ENCODE results near the gene COX4I1.

Gene COX4I1

GRCh38 chr16:85759631-85760419, 39.7 kb upstream of the COX4I1 start:
- Histone ChIP-seq H2AFZ (ENCODE audit: low read depth, low read length) (no peak overlapping the region), H3K9ac (ENCODE audit: low read depth, low read length) (no peak overlapping the region), H3K27ac (ENCODE audit: low read length) (no peak overlapping the region), H4K20me1 (ENCODE audit: insufficient read depth, low read length) (peaks cover 8% of the 10 kb centered on the region; the same call in 1 of the 2 replicates), H3K36me3 (ENCODE audit: insufficient read depth, low read length) (no peaks in the 10 kb centered on the region), H3K4me3 (ENCODE audit: low read depth in 1 of 2, low read length in 2 of 2) (no peak overlapping the region), H3K4me2 (ENCODE audit: insufficient read depth, low read length) (no peak overlapping the region), H3K9me3 (ENCODE audit: insufficient read depth, low read length, severe bottlenecking) (no peaks in the 10 kb centered on the region), H3K27me3 (ENCODE audit: insufficient read depth, low read length, poor library complexity) (peaks cover 15% of the 10 kb centered on the region), H3K79me2 (ENCODE audit: insufficient read depth, low read length) (no peaks in the 10 kb centered on the region), H3K4me1 (ENCODE audit: insufficient read depth, low read length) (no peaks in the 10 kb centered on the region; the same call in 1 of the 2 replicates)
- TF ChIP-seq, protein P1, sequence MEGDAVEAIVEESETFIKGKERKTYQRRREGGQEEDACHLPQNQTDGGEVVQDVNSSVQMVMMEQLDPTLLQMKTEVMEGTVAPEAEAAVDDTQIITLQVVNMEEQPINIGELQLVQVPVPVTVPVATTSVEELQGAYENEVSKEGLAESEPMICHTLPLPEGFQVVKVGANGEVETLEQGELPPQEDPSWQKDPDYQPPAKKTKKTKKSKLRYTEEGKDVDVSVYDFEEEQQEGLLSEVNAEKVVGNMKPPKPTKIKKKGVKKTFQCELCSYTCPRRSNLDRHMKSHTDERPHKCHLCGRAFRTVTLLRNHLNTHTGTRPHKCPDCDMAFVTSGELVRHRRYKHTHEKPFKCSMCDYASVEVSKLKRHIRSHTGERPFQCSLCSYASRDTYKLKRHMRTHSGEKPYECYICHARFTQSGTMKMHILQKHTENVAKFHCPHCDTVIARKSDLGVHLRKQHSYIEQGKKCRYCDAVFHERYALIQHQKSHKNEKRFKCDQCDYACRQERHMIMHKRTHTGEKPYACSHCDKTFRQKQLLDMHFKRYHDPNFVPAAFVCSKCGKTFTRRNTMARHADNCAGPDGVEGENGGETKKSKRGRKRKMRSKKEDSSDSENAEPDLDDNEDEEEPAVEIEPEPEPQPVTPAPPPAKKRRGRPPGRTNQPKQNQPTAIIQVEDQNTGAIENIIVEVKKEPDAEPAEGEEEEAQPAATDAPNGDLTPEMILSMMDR (IDR thresholded peaks at IDR 0.05; ENCODE audit: borderline replicate concordance, extremely low read depth, low read length, poor library complexity, severe bottlenecking) = peak; percentile 60
- no peak for TF ChIP-seq EZH2 (IDR thresholded peaks at IDR 0.05; ENCODE audit: borderline replicate concordance, low read depth, low read length, severe bottlenecking)
- DNase-seq (peak; percentile 25), ATAC-seq (ENCODE audit: insufficient read depth, low read depth) (no peak)

DNA sequence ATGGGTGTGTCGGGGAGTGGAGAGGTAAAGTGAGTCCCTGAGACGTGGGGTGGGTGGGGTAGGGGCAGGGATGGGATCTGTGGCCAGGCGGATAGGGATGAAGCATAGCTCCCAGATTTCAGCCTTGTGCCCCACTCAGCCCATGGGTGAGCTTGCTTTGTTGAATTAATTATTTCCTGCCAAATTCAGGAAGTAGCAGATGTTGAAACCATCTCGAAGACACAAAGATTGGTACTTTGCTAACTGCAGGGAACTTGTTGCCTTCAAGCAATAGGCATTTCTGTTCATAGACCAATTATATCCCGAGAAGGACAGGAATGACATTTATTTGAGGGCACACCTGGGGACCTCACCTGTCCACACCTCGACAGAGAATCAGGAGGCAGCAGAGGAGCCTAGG, 37.6 kb upstream of the COX4I1 start:
- no peak overlapping the region for H3K27ac ChIP-seq (ENCODE audit: low read length)
- TF ChIP-seq, protein P1 (IDR thresholded peaks at IDR 0.05; ENCODE audit: borderline replicate concordance, extremely low read depth, low read length, poor library complexity, severe bottlenecking) = no peak
- TF ChIP-seq EZH2 (IDR thresholded peaks at IDR 0.05; ENCODE audit: borderline replicate concordance, low read depth, low read length, severe bottlenecking) = no peak
- H3K4me1 ChIP-seq (ENCODE audit: insufficient read depth, low read length) = no peaks in the 10 kb centered on the region; the same call in 1 of the 2 replicates
- no peak overlapping the region for H3K4me3 ChIP-seq (ENCODE audit: low read depth in 1 of 2, low read length in 2 of 2)
- no peaks in the 10 kb centered on the region for H3K36me3 ChIP-seq (ENCODE audit: insufficient read depth, low read length)
- H3K4me2 ChIP-seq (ENCODE audit: insufficient read depth, low read length) = no peak overlapping the region
- ATAC-seq (ENCODE audit: insufficient read depth, low read depth) (no peak), DNase-seq (no peak)
- H4K20me1 ChIP-seq (ENCODE audit: insufficient read depth, low read length) = peaks cover 8% of the 10 kb centered on the region; the same call in 1 of the 2 replicates
- H3K9me3 ChIP-seq (ENCODE audit: insufficient read depth, low read length, severe bottlenecking) = no peaks in the 10 kb centered on the region
- H2AFZ ChIP-seq (ENCODE audit: low read depth, low read length) = no peak overlapping the region
- H3K79me2 ChIP-seq (ENCODE audit: insufficient read depth, low read length) = no peaks in the 10 kb centered on the region
- peaks cover 15% of the 10 kb centered on the region for H3K27me3 ChIP-seq (ENCODE audit: insufficient read depth, low read length, poor library complexity)
- no peak overlapping the region for H3K9ac ChIP-seq (ENCODE audit: low read depth, low read length)

- DNase-seq (no peak), ATAC-seq (ENCODE audit: insufficient read depth, low read depth) (no peak)
- Histone ChIP-seq H3K4me1 (ENCODE audit: insufficient read depth, low read length) (no peaks in the 10 kb centered on the region; the same call in 1 of the 2 replicates), H4K20me1 (ENCODE audit: insufficient read depth, low read length) (peaks cover 13% of the 10 kb centered on the region; the same call in 1 of the 2 replicates), H2AFZ (ENCODE audit: low read depth, low read length) (no peak overlapping the region), H3K4me2 (ENCODE audit: insufficient read depth, low read length) (no peak overlapping the region), H3K9me3 (ENCODE audit: insufficient read depth, low read length, severe bottlenecking) (no peaks in the 10 kb centered on the region), H3K79me2 (ENCODE audit: insufficient read depth, low read length) (no peaks in the 10 kb centered on the region), H3K27ac (ENCODE audit: low read length) (no peak overlapping the region), H3K36me3 (ENCODE audit: insufficient read depth, low read length) (no peaks in the 10 kb centered on the region), H3K9ac (ENCODE audit: low read depth, low read length) (no peak overlapping the region), H3K27me3 (ENCODE audit: insufficient read depth, low read length, poor library complexity) (peaks cover 15% of the 10 kb centered on the region), H3K4me3 (ENCODE audit: low read depth in 1 of 2, low read length in 2 of 2) (no peak overlapping the region)
- TF ChIP-seq, protein P1 (IDR thresholded peaks at IDR 0.05; ENCODE audit: borderline replicate concordance, extremely low read depth, low read length, poor library complexity, severe bottlenecking) = no peak
- no peak for TF ChIP-seq EZH2 (IDR thresholded peaks at IDR 0.05; ENCODE audit: borderline replicate concordance, low read depth, low read length, severe bottlenecking)
Observed at GRCh38 chr16:85762970-85763369, 36.5 kb upstream of the COX4I1 start.

Data from DND-41 (cell line).